CD4-positive, alpha-beta T cell treated with Interleukin-6 at 100 ng/mL for 8 hours (primary cell): ENCODE measurements around the gene CEP83.
"Not testable (repeated sequence)": the region's sequence is repeated elsewhere in the genome, so short reads cannot be mapped to it uniquely, and the experiment has no call there.

Experiments used
- DNase-seq: peaks from one replicate; pipeline ENCODE4 v3.0.0-alpha.2; 2020; ENCODE audit warnings: mixed read lengths, low spot score

Gene CEP83, protein sequence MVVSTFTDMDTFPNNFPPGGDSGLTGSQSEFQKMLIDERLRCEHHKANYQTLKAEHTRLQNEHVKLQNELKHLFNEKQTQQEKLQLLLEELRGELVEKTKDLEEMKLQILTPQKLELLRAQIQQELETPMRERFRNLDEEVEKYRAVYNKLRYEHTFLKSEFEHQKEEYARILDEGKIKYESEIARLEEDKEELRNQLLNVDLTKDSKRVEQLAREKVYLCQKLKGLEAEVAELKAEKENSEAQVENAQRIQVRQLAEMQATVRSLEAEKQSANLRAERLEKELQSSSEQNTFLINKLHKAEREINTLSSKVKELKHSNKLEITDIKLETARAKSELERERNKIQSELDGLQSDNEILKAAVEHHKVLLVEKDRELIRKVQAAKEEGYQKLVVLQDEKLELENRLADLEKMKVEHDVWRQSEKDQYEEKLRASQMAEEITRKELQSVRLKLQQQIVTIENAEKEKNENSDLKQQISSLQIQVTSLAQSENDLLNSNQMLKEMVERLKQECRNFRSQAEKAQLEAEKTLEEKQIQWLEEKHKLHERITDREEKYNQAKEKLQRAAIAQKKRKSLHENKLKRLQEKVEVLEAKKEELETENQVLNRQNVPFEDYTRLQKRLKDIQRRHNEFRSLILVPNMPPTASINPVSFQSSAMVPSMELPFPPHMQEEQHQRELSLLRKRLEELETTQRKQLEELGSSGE

DNA sequence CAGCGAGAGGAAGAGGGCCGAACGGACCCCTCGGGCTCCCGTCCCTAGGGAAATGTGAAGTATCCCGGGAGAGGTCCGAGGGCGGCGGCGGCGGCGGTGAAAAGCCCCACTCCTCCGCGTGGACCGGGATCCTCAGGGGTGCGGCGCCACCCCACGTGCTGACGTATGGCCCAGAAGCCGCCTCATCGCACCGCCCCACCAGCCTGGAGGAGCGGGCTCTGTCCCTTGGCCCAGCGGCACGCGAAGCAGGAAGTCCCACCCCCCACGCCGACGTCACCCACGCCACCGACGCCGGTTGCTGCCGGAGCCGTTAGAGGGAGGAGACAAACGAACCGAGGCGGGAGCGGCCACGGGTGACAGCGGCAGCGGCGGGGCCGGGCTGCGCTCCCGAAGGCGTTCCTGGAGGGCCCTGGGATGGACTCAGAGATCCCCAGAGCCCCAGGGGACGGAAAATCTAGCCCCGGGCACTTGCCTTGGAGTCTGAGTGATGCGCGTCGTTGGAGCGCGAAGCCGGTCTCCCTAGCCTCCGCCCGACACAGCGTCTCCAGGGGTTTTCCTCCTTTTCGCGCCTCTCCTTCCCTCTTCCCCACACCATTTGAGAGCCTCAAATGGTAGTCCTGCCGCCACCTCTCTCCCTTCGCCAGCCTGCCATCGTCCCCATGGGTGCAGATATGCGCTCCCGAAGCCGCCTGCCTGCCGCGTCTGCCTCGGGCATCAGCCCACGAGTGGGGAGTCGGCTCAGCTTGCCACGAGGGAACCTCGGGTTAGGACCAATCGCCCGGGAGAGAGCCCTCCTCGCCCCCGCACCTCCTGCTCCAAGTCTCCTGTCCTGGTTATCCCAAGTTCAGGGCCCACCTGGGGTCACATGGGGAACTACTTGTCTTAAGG lies at the start of gene CEP83:
Gene CEP83 (minus strand): TSS at position 140 of the 888 bp plus-strand sequence. CDS start 47,377 bp downstream, outside the sequence.
- peak; percentile 94 for DNase-seq

DNA sequence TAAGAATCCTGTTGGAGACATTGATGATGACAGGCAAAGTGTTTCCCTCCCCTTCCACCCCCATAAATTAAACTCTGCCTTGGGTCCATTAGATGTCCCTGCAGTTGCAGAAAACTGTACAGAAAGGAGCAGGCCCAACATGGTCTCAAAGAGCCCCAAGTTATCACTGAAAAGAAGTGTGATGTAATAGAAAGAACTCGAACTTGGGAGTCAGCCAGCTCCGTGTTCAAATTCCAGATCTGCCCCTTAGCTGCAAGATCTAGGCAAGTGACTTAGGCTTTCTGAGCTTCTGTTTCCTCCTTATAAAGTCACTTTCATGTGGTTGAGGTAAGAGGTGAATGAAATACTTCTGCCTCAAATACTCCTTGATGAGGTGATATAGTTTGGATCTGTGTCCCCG lies 49.6 kb upstream of the CEP83 start:
- no peak for DNase-seq

DNA sequence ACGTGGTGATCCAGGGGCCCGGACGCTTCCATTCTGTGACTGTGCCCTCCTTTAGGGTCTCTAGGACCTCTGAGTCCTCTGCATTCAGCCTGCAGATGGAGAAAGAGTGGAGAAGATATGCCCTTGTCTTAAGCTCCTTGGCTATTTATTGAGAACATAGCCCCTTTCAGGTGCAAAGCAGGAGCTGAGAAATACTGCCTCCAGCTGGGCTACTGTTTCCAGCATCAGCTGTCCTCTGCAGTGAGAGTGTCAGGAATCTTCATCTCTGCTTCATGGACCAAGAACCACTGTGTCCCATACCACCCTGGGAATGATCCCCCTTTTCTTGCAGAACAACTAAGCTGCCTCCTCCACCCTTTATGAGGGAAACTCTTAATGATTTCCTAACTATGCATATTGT lies 47.8 kb upstream of the CEP83 start:
- DNase-seq = no peak

DNA sequence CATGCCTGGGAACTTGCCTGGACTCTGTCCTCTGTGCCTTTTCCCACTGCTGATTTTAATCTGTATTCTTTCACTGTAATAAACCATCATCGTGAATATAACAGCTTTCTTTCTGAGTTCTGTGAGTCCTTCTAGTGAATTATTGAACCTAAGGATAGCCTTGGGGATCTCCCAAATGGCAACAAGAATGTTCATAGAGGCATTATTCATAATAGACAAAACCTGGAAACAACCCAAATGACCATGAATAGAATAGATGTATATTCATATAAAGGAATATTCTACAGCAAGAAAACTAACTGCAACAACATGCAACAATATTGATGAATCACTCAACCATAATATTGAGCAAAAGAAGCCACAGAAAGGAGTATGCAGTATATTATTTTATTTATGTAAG lies 44.7 kb upstream of the CEP83 start:
- DNase-seq = no peak

DNA sequence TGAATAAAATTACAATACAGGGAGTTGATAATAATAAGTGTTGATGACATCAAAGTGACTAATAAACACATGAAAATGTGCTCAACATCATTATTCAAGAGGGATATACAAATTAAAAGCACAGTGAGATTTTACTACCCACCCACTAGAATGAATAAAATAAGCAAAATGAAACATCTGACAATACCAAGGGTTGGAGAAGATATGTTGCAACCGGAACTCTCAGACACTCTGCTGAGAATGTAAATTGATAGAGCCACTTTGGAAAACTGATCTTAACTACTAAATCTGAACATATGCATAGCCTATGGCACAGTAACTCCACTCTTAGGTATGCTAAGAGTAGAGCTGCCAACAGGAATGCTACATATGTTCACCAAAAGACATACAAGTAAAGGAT lies 44.0 kb upstream of the CEP83 start:
- DNase-seq = no peak

DNA sequence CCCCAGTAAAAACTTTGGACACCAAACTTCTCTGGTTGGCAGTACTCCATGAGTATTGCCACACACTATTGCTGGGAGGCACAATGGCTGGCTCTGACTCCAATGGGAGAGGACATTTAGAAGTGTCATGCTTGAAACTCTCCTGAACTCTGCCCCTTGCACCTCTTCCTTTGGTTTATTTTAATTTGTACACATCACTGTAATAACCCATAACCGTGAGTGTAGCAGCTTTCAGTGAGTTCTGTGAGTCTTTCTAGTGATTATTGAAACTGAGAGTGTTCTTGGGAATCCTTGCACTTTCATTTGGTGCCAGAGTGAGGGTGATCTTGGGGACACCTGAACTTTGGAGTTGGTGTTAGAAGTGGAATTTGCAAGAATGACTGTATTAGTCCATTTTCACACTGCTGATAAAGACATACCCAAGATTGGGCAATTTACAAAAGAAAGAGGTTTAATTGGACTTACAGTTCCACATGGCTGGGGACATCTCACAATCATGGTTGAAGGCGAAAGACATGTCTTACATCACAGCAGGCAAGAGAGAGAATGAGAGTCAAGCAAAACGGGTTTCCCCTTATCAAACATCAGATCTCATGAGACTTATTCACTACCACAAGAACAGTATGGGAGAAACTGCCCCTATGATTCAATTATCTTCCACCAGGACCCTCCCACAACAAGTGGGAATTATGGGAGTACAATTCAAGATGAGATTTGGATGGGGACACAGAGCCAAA lies 41.3 kb upstream of the CEP83 start:
- no peak for DNase-seq

DNA sequence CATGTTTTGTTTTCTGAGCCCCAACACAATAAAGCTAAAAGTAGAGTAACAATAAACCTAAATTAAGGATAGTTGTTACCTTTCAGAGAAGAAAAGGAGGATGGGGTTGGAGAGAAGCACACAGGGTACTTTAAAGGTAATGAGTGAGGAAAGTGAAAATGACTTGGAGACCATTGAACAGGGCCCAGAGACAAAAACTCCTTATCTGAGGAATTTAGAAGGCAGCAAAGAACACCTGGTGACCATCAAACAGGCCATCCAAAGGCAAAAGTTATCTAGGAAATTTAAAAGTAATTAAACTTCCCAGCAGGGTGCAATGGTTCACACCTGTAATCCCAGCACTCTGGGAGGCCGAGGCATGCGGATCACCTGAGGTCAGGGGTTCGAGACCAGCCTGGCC lies 39.0 kb upstream of the CEP83 start:
- DNase-seq = no peak

DNA sequence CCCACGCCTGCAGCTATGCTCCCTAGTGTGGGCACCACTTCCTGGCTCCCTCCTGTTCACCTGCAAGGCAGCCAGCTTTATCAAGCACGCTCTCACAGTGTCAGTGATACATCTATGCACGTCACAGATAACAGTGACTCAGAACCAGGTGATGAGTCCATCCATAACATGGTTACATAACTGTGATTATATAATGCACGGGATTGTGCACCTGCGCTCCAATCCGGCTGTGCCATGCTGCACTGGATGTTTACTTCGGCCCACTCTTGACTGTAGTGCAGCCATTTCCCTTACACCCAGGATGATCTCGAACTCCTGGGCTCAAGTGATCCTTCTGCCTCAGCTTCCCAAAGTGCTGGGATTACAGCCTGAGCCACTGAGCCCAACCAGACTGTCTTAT lies 38.4 kb upstream of the CEP83 start:
- no peak for DNase-seq

DNA sequence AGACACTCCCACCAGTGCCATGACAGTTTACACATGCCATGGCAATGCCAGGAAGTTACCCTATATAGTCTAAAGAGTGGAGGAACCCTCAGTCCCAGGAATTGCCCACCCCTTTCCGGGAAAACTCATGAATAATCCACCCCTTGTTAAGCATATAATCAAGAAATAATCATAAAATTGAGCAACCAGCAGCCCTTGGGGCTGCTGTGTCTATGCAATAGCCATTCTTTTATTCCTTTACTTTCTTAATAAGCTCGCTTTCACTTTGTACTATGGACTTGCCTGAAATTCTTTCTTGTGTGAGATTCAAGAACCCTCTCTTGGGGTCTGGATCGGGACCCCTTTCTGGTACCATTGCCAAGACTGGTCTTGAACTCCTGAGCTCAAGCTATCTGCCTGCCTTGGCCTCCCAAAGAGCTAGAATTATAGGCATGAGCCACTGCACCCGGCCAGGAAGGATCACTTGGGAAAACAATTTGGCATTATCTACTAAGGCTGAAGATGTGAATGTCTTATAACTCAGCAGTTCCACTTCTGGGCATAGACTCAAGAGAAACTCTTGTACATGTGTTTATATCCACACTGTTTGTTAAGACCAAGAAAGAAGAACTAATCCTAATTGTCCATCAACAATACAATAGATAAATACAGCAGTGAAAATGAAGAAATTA lies 35.9 kb upstream of the CEP83 start:
- DNase-seq = no peak

DNA sequence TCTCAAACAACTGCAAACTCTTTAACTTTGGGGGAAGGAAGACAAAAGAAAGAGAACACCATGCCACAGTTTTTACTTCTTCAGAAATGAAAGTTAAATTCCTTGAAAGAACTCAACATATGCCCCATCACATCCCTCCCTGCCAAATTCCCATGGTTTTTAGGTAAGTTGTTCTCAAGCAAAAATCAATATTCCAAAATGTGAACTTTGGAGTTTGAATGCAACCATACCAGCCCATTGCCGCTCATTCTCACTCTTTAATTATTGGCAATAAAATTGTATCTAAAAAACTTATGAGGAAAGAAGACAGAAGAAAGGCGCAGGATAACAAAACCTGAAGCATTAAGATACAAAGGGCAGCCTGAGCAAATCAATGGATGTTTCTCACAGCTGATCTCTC lies 31.8 kb upstream of the CEP83 start:
- DNase-seq = no peak

DNA sequence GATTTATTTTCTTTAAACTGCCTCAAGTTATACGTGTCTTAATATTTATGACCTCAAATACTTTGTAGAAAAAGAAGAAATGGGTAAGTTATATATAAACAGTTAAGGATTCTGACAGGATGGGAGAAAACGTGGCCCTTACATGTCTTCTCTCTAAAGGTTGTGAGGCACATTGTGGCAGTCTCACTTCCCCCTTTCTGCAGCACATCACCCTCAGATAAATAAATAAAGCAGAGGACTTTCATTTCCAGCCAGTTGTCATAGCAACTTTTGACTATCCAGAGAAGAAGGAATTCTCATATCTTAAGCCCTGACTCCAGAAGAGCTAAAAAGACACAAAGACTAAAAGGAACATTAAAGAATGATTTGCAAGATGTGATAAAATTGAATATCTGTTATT lies 28.8 kb upstream of the CEP83 start:
- DNase-seq = no peak

DNA sequence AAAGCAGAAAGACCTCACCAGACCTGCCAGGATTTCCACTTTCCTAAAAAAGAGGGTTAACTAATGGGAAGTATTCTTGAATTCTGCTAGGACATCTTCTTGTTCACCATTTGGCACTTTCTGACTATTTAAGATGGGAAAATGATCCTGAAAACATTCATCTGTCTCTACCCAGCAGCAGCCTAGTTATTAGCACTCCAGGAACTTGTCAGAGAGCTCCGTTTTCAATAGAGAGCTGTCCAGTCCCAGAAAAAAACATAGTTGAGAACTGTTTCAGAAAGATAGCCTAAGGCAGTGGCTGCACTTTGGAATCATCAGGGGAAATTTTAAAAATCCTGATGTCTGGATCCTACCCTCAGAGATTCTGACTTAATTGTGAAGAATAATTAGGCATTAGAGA lies 22.1 kb upstream of the CEP83 start:
- DNase-seq = no peak

DNA sequence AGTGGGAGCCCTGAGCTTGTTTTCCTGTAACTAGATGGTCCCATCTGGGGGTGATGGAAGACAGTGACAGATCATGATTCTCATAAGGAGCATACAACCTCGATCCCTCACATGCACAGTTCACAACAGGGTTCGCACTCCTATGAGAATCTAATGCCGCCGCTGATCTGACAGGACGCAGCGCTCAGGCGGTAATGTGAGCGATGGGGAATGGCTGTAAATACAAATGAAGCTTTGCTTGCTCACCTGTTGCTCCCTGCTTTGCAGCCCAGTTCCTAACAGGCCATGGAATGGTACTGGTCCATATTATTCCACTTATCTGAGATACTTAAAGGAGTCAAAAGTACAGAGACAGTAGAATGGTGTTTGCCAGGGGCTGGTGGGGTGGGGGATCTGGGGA lies 9.9 kb upstream of the CEP83 start:
- DNase-seq = no peak

DNA sequence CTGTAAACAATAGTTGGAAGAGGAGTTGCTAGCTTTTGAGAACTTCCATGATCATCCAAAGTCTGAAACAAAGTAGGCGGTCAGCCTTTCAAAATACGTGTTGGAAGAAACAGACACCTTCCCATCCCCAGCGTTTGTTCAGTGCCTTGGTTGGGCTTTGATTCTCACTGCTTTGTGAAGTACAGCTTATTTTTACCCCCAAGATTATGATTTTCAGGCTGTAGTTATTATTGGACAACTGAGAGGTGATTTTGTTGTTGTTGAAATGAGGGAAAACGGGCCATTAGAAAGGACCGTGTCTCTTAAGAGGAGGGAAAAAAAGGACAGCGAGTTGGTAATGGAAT lies 921 bp upstream of the CEP83 start:
- DNase-seq = no peak

DNA sequence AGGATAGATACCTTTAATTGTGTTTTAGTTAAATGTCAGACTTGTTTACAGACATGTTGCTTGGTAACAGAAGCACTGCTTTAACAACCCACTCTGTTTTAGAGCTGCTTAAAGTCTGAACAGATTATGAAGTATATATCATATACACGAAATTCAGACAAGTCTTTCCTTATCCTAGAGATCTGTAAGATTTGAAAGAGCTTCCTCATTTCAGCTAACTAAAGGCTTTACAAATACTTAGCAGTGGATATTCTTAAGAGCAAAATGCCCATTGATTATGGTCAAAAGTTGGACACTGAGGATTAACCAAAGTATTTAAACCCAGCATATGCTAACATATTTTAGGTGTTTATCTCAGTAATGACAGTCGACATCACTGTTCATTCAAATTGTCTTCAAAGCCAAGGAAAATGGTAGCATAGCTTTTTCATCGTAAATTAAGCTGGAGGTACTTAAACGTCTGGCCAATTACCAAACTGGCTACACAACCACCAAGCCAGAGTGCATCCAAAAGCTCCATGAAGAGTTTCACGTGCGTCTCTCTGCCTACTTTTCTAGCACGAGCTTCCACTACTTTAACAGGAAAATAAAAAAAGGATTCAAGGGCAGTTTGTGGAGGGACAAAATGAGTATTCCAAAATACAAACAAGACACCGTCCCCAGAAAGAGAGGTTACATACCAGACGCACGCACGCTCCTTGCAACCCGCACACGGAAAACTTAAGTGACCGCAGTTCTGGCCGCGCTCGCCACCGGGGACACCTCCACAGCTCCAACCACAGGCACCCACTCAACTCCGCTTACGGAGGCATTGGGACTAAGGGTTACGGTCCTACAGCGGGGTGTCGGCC lies 565 bp downstream of the CEP83 start:
- DNase-seq = no peak

DNA sequence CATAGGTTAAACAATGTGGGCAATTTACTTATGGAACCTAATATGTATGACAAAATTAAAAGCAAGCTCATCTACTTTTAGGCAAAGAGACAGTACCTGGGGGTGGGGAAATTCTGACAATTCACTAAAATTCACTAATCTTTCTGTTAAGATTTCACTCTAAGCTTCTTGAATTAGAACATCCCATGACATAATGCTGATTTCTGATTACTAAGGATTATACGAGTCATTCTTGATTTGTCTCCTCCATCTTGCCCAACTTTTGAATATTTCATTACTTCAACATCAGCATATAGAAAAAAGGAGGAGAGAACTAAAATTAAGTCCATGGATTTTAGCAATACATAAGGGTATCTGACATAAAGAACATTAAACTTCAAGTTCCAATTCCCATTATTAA lies 2.4 kb downstream of the CEP83 start:
- no peak for DNase-seq

DNA sequence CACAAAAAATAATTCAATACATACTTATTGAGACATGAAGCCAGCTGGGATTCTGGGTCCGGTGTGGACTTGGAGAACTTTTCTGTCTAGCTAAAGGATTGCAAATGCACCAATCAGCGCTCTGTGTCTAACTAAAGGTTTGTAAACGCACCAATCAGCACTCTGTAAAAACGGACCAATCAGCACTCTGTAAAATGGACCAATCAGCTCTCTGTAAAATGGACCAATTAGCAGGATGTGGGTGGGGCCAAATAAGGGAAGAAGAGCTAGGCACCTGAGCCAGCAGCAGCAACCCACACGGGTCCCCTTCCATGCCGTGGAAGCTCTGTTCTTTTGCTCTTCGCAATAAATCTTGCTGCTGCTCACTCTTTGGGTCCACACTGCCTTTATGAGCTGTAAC lies 5.3 kb downstream of the CEP83 start:
- not testable (repeated sequence) for DNase-seq

DNA sequence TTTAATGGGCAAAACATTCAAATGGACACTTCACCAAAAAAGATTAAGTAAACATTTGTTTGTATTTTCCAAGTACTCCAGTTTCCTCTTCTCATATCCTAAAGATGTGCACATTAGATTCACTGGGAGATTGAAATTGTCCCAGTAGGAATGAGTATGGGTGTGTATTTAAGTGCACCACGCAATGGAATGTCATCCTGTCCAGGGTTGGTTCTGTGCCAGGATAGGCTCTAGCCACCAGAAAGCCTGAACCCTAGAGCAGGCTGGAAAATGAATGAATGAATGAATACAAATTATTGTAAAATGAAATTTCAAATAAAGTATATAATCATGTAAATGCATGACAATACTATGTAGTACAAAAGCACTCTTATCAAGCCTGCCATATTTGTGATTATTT lies 14.0 kb downstream of the CEP83 start:
- DNase-seq = no peak

DNA sequence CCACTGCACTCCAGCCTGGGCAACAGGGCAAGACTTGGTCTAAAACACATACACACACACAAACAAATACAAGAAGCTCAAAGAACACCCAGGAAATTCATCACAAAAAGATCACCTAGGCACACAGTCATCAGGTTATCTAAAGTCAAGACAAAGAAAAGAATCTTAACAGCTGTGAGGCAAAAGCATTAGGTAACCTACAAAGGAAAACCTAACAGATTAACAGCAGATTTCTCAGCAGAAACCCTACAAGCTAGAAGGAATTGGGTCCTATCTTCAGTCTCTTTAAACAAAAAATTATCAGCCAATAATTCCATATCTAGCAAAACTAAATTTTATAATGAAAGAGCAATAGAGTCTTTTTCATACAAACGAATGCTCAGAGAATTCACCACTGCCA lies 22.4 kb downstream of the CEP83 start:
- DNase-seq = no peak

DNA sequence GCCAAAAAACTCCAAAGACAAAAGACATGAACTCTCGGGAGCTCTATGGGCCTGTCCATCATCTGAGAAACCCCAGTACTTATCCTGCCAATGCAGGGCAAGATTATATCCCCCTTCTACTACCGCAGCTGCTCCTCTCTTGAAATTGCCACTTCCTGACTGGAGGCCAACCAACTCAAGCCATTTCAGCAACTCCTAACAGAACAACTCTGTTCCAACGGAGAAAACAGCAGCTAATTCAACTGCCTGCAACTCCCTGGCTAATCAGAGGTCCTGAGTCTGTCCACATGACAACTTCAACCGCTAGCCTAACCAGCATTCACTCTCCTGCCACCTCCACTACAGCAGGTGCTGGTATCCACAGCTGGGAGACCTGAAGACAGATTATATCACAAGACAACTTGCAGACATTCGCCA lies 24.1 kb downstream of the CEP83 start:
- no peak for DNase-seq

DNA sequence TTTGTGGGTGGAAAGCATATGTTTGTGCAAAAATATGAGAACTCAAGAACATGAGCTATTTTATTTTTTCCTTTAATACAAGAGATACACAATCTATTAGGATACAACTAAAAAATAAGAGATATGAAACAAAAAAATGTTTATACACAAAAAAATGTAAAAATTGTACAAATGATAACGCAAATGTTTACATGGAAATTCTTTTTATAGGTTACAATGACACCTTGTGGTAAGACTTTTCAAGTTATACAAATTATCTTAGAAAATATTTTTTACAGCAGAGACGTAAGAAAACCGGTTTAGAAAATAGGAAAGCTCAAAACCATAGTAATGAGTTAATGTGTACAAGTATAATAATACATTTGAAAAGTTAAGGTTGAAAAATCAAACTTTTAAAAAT lies 25.5 kb downstream of the CEP83 start:
- no peak for DNase-seq
